SU-DHL-6 (cell line): ENCODE results near the gene SKAP2.

Source experiments
- H2AFZ ChIP-seq: fragments of 200-600 bp; sonication (generic); 2 replicates; pipeline ENCODE4 v1.6.1; 2014; ENCODE audit warnings: low read depth, mild to moderate bottlenecking, moderate library complexity, mixed read lengths, antibody characterized with exemption, low read length; ENCODE audit not compliant: severe bottlenecking
- H3F3A ChIP-seq: fragments of 200-600 bp; shearing (Covaris generic); 2 replicates; pipeline ENCODE4 v1.6.0; 2016; ENCODE audit warnings: antibody characterized with exemption, mild to moderate bottlenecking; ENCODE audit not compliant: insufficient read depth
- H3K27ac ChIP-seq: fragments of 200-600 bp; sonication (generic); 2 replicates; pipeline ENCODE4 v1.5.1; 2016; ENCODE audit warnings: low read depth, mild to moderate bottlenecking, low read length, moderate library complexity, mixed read lengths
- H3K27me3 ChIP-seq: fragments of 200-600 bp; sonication (generic), shearing (Covaris generic); 2 replicates; pipeline ENCODE4 v1.6.0; 2014; ENCODE audit warnings: mild to moderate bottlenecking, low read length
- H3K36me3 ChIP-seq: fragments of 200-600 bp; sonication (generic); 2 replicates; pipeline ENCODE4 v1.6.1; 2014; ENCODE audit warnings: mild to moderate bottlenecking, low read length, mixed read lengths
- H3K4me2 ChIP-seq: fragments of 300-600, 200-600 bp; shearing (Covaris generic), sonication (generic); 2 replicates; pipeline ENCODE4 v1.6.0; 2014; ENCODE audit warnings: low read length, low read depth, mild to moderate bottlenecking; ENCODE audit not compliant: poor library complexity, severe bottlenecking
- H3K4me3 ChIP-seq: fragments of 200-600 bp; sonication (generic); 2 replicates; pipeline ENCODE4 v1.5.1; 2014; ENCODE audit warnings: antibody characterized with exemption, low read length, mild to moderate bottlenecking, mixed read lengths; ENCODE audit not compliant: insufficient read depth, poor library complexity, severe bottlenecking
- H3K79me2 ChIP-seq: fragments of 200-600 bp; sonication (generic); 2 replicates; pipeline ENCODE4 v1.6.1; 2014; ENCODE audit warnings: mild to moderate bottlenecking, low read length, moderate library complexity; ENCODE audit not compliant: insufficient read depth
- H3K9ac ChIP-seq: fragments of 200-600 bp; sonication (generic); 2 replicates; pipeline ENCODE4 v1.7.0; 2014; ENCODE audit warnings: mild to moderate bottlenecking, low read length
- H3K9me2 ChIP-seq: fragments of 200-600 bp; sonication (generic); replicated peaks from 2 replicates; pipeline ENCODE4 v1.6.1; 2014; ENCODE audit warnings: low read length; ENCODE audit not compliant: insufficient read depth
- H3K9me3 ChIP-seq: fragments of 200-600 bp; sonication (generic); 2 replicates; pipeline ENCODE4 v1.6.1; 2014; ENCODE audit warnings: low read length, mixed read lengths; ENCODE audit not compliant: insufficient read depth
- H4K20me1 ChIP-seq: fragments of 200-600 bp; sonication (generic); 2 replicates; pipeline ENCODE4 v1.6.1; 2014; ENCODE audit warnings: low read depth, mild to moderate bottlenecking, antibody characterized with exemption, low read length, moderate library complexity, mixed read lengths
- CTCF ChIP-seq: fragments of 200-600 bp; sonication (generic); IDR thresholded peaks from one replicate; pipeline ENCODE4 v1.5.1; 2017; ENCODE audit warnings: antibody characterized with exemption, mild to moderate bottlenecking, low read length, moderate library complexity; ENCODE audit not compliant: insufficient read depth, poor library complexity, severe bottlenecking
- EZH2phosphoT487 ChIP-seq: fragments of 200-600 bp; sonication (generic), shearing (Covaris generic); conservative IDR thresholded peaks from 2 replicates; pipeline ENCODE4 v1.6.1; 2018; ENCODE audit warnings: mild to moderate bottlenecking, antibody characterized with exemption, low read length, moderate library complexity, mixed read lengths

Gene SKAP2

GRCh38 chr7:26860361-26860760, 4.0 kb downstream of the SKAP2 start:
- no peaks in the 10 kb centered on the region for H3K36me3 ChIP-seq
- no peak overlapping the region for H3K4me2 ChIP-seq
- no peaks in the 10 kb centered on the region for H3K27me3 ChIP-seq
- H3K27ac ChIP-seq: no peak overlapping the region
- TF ChIP-seq CTCF (no peak), EZH2phosphoT487 (no peak)
- H3K9me2 ChIP-seq: no peaks in the 10 kb centered on the region
- peaks cover 43% of the 10 kb centered on the region for H3F3A ChIP-seq
- no peak overlapping the region for H3K4me3 ChIP-seq
- H3K9me3 ChIP-seq: no peaks in the 10 kb centered on the region
- peaks cover 7% of the 10 kb centered on the region; the same call in 1 of the 2 replicates for H4K20me1 ChIP-seq
- no peak overlapping the region for H2AFZ ChIP-seq
- H3K9ac ChIP-seq: no peak overlapping the region
- peaks cover 80% of the 10 kb centered on the region for H3K79me2 ChIP-seq

- no peaks in the 10 kb centered on the region for H3K36me3 ChIP-seq
- TF ChIP-seq EZH2phosphoT487 (no peak), CTCF (no peak)
- H3K4me2 ChIP-seq: no peak overlapping the region
- no peak overlapping the region for H3K27ac ChIP-seq
- no peak overlapping the region for H3K9ac ChIP-seq
- peaks cover 86% of the 10 kb centered on the region for H3K79me2 ChIP-seq
- H3K4me3 ChIP-seq: no peak overlapping the region
- no peak overlapping the region for H2AFZ ChIP-seq
- no peaks in the 10 kb centered on the region for H3K9me3 ChIP-seq
- H3F3A ChIP-seq: peaks cover 44% of the 10 kb centered on the region
- H3K9me2 ChIP-seq: no peaks in the 10 kb centered on the region
- H3K27me3 ChIP-seq: no peaks in the 10 kb centered on the region
- peaks cover 7% of the 10 kb centered on the region; the same call in 1 of the 2 replicates for H4K20me1 ChIP-seq
Observed at GRCh38 chr7:26859720-26860119, 4.7 kb downstream of the SKAP2 start.

GRCh38 chr7:26858735-26859134, 5.7 kb downstream of the SKAP2 start:
- no peaks in the 10 kb centered on the region for H3K27me3 ChIP-seq
- H4K20me1 ChIP-seq: peaks cover 7% of the 10 kb centered on the region; the same call in 1 of the 2 replicates
- no peak overlapping the region for H3K4me2 ChIP-seq
- no peaks in the 10 kb centered on the region for H3K9me3 ChIP-seq
- no peaks in the 10 kb centered on the region for H3K9me2 ChIP-seq
- H2AFZ ChIP-seq: no peak overlapping the region
- H3K27ac ChIP-seq: no peak overlapping the region
- no peaks in the 10 kb centered on the region for H3K36me3 ChIP-seq
- no peak overlapping the region for H3K4me3 ChIP-seq
- H3F3A ChIP-seq: peaks cover 46% of the 10 kb centered on the region
- peaks cover 84% of the 10 kb centered on the region for H3K79me2 ChIP-seq
- H3K9ac ChIP-seq: no peak overlapping the region
- TF ChIP-seq CTCF (no peak), EZH2phosphoT487 (no peak)
